Lower lobe of right lung (tissue), 2 donors: ENCODE data around the gene DIS3L2. TPM values are rescaled to one million over a fixed set of nuclear protein-coding genes. Genes with fewer than 3 reads are reported as not detected.

Experiments
- ATAC-seq, 2 donors: fragments of 200-7000 bp; cut with Tn5 transposase; one replicate each; pipeline ENCODE4 v1.9.1; 2020 to 2022; ENCODE audit warnings: mild to moderate bottlenecking in 2 of 2, moderate library complexity in 2 of 2
- DNase-seq: peaks from one replicate; pipeline ENCODE4 v3.0.0-alpha.2; 2020
- H3K27ac ChIP-seq: fragments of 200-600 bp; one replicate; pipeline ENCODE4 v1.8.0; 2022
- H3K27me3 ChIP-seq: fragments of 200-600 bp; one replicate; pipeline ENCODE4 v1.8.0; 2022; ENCODE audit warnings: low read depth
- H3K36me3 ChIP-seq: fragments of 200-600 bp; one replicate; pipeline ENCODE4 v1.8.0; 2022; ENCODE audit warnings: mild to moderate bottlenecking
- H3K4me1 ChIP-seq: fragments of 200-600 bp; one replicate; pipeline ENCODE4 v1.8.0; 2022
- H3K4me3 ChIP-seq: fragments of 200-600 bp; one replicate; pipeline ENCODE4 v1.8.0; 2022; ENCODE audit warnings: mild to moderate bottlenecking
- H3K9me3 ChIP-seq: fragments of 200-600 bp; one replicate; pipeline ENCODE4 v1.8.0; 2022
- intact Hi-C: fragments of 100-400 bp; cut with DNase I; formaldehyde crosslinking; loops from one replicate; pipeline ENCODE4 v1.11.0; 2022
- long read RNA-seq: library from polyadenylated mRNA; unstranded; transcript quantifications from one replicate; pipeline ENCODE4 v2.0.0, GENCODE V29; 2021
- total RNA-seq: library from RNA; stranded (reverse); fragmentation: NEBNext Ultra II Directional; extraction: Animal tissue kit (Norgen Biotek cat#: 25700); gene quantifications from one replicate; pipeline ENCODE4 v1.2.1, GENCODE V29; 2021
- TF ChIP-seq, protein P1 (sequence below): fragments of 200-600 bp; IDR thresholded peaks from one replicate; pipeline ENCODE4 v1.8.0; 2022; ENCODE audit warnings: antibody characterized with exemption, mild to moderate bottlenecking
- donor health status: DM: no; HTN: yes; CAD: no; lungs with severe emphysema.

DIS3L2 gene, protein sequence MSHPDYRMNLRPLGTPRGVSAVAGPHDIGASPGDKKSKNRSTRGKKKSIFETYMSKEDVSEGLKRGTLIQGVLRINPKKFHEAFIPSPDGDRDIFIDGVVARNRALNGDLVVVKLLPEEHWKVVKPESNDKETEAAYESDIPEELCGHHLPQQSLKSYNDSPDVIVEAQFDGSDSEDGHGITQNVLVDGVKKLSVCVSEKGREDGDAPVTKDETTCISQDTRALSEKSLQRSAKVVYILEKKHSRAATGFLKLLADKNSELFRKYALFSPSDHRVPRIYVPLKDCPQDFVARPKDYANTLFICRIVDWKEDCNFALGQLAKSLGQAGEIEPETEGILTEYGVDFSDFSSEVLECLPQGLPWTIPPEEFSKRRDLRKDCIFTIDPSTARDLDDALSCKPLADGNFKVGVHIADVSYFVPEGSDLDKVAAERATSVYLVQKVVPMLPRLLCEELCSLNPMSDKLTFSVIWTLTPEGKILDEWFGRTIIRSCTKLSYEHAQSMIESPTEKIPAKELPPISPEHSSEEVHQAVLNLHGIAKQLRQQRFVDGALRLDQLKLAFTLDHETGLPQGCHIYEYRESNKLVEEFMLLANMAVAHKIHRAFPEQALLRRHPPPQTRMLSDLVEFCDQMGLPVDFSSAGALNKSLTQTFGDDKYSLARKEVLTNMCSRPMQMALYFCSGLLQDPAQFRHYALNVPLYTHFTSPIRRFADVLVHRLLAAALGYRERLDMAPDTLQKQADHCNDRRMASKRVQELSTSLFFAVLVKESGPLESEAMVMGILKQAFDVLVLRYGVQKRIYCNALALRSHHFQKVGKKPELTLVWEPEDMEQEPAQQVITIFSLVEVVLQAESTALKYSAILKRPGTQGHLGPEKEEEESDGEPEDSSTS
- 34.4 TPM for total RNA-seq
- long read RNA-seq, transcript DIS3L2-202 (21 exons, 3,501 nt), result major isoform, 5 of 22 reads
- long read RNA-seq, partial matches to known transcripts, result 5 of 22 reads
- long read RNA-seq, other reads (novel, unspliced or antisense), result 10 of 22 reads

DNA sequence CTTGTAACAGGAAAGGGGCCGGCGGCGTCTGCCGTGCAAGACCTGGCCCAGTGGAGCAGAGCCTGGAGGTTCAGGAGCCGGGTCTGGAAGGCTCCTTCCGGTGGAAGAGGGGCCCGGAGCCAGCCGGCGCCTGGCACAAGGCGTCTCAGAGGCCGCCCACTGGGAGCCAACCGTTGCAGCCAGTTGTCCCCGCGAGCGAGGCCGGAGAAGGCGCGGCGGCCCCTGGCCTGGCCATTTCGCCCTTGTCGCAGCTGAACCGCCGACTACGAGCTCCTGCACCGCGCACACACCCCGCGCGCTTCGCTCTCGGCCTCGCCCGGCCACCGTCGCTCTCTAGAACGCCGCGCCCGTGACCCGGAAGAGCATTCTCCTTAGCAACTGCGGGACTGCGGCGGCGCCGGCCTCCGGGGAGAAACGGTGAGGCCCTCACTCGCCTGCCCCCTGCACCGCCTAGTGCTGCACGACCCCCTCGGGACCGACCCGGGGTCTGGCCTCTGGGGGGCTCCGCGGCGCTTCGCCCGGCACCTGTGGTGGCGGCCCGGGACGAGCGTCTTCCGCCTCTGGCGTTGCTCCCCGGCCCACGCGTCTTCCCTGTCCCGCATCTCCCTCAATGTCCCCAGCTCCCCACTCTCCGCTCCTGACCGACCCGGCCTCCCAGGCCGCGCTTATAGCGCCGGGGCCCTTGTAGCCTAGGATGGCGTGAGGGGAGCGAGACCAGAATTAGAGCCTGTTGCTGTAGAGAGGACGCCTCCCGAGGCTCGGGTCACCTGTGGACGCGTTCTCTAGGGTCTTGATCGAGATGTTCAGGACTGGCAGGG lies at the start of gene DIS3L2:
DIS3L2 (plus strand) TSS at position 365 of the 818 bp plus-strand sequence. CDS start 53,215 bp downstream, outside the sequence.
- DNase-seq, result peak; percentile 93
- Histone ChIP-seq H3K9me3 (no peaks in the 10 kb centered on the region), H3K4me3 (peak within 1 kb of the TSS; percentile 89), H3K27me3 (no peaks in the 10 kb centered on the region), H3K4me1 (peaks cover 16% of the 10 kb centered on the region), H3K36me3 (no peaks in the 10 kb centered on the region), H3K27ac (peak within 1 kb of the TSS; percentile 88)
- TF ChIP-seq, protein P1, sequence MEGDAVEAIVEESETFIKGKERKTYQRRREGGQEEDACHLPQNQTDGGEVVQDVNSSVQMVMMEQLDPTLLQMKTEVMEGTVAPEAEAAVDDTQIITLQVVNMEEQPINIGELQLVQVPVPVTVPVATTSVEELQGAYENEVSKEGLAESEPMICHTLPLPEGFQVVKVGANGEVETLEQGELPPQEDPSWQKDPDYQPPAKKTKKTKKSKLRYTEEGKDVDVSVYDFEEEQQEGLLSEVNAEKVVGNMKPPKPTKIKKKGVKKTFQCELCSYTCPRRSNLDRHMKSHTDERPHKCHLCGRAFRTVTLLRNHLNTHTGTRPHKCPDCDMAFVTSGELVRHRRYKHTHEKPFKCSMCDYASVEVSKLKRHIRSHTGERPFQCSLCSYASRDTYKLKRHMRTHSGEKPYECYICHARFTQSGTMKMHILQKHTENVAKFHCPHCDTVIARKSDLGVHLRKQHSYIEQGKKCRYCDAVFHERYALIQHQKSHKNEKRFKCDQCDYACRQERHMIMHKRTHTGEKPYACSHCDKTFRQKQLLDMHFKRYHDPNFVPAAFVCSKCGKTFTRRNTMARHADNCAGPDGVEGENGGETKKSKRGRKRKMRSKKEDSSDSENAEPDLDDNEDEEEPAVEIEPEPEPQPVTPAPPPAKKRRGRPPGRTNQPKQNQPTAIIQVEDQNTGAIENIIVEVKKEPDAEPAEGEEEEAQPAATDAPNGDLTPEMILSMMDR, result no peak
- intact Hi-C loops, result no loop called here
- peak; percentile 98 for ATAC-seq

DNA sequence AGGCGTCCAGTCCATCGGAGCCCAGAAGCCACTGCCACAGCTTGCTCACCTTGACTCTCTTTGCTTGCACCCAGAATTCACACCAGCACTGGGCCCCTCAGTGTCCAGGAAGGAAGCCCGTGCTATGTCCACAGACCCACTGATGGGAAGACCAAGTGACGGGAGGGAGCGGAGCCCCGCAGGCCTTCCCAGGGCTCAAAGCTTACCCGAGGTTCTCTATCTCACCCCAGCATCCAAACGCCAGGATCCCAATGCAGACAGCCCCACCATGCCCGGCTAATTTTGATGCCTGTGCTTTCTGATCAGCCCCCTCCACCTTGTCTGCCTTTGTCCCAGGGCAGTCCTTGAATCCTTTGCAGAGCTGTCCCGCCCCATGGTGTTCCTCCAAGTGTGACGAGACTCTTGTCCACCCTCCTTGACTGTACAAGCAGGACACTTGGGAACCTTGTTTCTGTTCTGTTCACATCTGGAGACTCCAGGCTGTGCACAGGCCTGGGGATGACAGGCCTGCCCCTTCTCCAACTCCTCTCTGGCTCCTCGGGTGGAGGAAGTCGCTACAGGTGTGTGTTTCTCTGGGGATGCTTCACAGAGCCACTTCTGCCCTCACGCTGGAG lies 47.3 kb upstream of the DIS3L2 start:
- H3K9me3 ChIP-seq, result no peaks in the 10 kb centered on the region
- H3K36me3 ChIP-seq, result no peaks in the 10 kb centered on the region
- H3K4me1 ChIP-seq, result no peaks in the 10 kb centered on the region
- no peak overlapping the region for H3K27ac ChIP-seq
- TF ChIP-seq, protein P1, result no peak
- no peak overlapping the region for H3K4me3 ChIP-seq
- ATAC-seq (no peak), DNase-seq (no peak)
- intact Hi-C loops, result no loop called here
- peaks cover 3% of the 10 kb centered on the region for H3K27me3 ChIP-seq

DNA sequence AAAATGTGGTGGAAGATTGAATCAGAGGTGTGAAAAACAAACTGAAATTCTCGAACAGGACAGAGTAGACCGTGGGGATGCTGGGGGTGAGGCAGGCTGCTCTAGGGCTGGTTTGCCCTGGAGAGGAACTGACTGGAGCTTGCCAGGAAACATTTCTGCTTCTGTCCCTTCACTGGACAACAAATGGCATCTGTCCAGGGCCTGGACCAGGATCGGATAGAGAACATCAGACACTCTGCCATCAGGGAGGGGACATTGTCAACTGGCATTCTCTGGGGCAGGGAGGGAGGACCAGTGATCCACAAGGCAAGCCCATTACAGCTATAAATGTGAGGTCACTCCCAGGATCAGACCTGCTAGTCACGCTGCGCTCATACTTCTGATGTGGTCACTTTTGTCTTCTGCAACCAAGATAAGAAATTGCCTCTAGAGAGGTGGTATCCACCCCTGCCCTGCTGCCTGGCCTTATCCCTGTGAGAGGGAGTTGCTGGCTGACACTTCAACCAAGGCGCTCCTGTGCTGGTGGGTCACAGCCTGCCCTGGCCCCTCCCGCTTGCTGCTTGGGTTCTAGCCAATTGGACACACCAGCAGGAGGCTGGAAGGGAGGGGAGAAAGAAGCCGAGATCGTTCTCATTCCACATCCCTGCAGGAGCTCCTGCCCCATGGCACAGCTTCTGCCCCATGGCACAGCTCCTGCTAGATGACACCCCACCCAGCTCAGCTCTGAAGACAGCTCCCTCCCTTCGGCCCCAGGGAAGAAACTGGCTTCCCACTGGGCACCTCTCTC lies 44.0 kb upstream of the DIS3L2 start:
- no peak for ATAC-seq
- no peaks in the 10 kb centered on the region for H3K9me3 ChIP-seq
- H3K36me3 ChIP-seq, result no peaks in the 10 kb centered on the region

DNA sequence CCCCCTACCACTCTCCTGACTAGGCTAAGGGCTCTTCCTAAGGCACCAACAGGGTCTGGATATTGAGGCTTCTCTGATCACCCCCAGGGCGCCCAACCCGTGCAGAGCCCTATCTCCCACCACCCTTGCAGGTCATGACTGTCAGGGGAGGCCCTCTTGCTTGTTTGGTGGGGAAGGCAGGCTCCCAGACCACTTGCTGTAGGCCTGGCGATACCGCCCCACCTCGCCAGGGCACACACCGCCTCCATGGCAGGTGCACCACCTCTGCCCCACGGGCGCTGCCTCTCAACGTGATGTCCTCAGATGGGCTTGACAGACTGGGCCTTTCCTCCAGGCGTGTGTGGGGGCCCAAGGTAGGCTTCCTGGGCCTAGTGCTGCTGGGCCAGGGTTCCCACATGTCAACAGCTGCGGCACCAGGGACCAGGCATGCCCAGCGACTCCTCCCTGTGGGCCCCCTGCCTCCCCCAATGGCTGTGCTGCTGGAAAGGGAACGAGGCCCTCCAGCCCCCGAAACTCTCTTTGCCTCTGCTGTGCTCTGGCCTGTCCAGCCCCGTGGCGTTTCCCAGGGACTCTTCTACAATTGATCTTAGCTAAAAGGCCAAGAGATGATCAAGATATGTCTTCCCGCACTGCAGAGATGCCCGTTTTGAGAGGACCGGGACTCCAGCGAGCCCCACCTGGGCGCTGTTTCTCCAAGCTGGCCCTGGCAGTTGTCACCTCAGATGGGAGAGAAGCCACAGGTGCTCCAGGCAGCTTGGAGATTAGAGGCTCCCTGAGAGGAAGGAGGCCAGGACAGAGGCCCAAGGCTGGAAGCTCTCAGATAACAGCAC lies 42.8 kb upstream of the DIS3L2 start:
- intact Hi-C loops, result no loop called here
- Histone ChIP-seq H3K9me3 (no peaks in the 10 kb centered on the region), H3K27me3 (peaks cover 19% of the 10 kb centered on the region), H3K27ac (no peak overlapping the region), H3K4me1 (no peaks in the 10 kb centered on the region), H3K4me3 (no peak overlapping the region), H3K36me3 (no peaks in the 10 kb centered on the region)
- TF ChIP-seq, protein P1, result no peak
- ATAC-seq (no peak), DNase-seq (peak; percentile 38)

More for the DNA sequence above, 44.0 kb upstream of the DIS3L2 start:
- H3K4me1 ChIP-seq, result no peaks in the 10 kb centered on the region
- no peak overlapping the region for H3K27ac ChIP-seq
- TF ChIP-seq, protein P1, result no peak
- peaks cover 8% of the 10 kb centered on the region for H3K27me3 ChIP-seq
- DNase-seq, result peak; percentile 20
- intact Hi-C loops, result no loop called here
- H3K4me3 ChIP-seq, result no peak overlapping the region
